ENCODE data around the gene SH3BGRL3.
"Not testable (repeated sequence)": the region's sequence is repeated elsewhere in the genome, so short reads cannot be mapped to it uniquely, and the experiment has no call there.

The SH3BGRL3 gene

DNA sequence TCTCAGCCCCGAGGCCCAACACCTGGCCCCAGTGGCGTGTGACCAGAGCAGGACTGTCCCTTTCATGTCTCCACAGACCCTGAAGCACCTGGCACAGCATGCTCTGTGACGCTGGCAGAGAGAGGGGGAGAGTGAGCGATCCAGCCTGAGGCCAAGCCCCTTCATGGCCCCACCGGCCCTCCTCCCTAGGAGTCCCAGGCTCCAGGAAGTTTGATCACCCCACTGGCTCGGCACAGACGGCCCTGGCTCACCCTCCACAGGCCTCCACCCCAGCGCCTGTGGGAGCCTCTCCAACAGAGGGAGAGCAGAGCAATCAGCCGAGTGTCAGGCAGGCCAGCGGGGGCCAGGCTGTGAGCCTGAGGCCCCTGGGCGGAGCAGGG is 11.0 kb downstream of the SH3BGRL3 start:
- no peak for DNase-seq (ENCODE audit: low read depth in 2 of 2)

DNA sequence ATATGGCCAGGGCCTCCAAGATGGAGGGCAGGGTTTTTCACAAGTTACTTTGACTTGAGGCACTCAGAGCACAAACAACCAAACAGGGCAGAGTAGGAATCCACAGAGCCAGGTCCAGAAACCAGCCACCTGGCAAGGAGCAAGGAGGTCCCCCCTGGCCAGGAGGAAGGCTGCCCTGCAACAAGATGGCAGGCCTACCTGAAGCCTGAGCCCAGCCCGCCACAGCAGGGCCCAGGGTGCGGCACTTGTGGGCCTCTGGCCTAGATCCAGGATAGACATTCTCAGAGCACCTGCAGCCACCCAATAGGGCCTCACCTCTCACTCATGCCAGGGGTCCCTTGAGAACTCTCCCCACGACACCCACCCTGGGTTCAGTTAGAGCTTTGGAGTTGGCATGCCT is 11.5 kb downstream of the SH3BGRL3 start:
- DNase-seq (ENCODE audit: low read depth in 2 of 2): no peak

DNA sequence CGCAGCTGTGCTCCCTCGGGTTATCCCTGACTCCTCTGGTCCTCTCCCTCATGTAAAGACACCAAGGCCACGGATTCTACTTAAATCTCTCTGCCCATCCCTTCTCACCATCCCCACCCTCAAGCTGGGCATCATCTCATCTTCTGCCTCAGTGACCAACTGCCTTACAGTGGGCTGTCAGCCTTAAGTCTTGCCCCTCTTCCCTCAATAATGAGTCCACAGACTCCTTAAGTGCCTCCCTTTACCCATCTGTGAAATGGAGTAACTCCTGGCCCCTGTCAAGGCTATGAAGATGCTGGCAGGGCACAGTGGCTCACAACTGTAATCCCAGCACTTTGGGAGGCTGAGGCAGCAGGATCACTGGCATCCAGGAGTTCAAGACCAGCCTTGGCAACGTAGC is 12.1 kb downstream of the SH3BGRL3 start:
- DNase-seq (ENCODE audit: low read depth in 2 of 2): no peak

DNA sequence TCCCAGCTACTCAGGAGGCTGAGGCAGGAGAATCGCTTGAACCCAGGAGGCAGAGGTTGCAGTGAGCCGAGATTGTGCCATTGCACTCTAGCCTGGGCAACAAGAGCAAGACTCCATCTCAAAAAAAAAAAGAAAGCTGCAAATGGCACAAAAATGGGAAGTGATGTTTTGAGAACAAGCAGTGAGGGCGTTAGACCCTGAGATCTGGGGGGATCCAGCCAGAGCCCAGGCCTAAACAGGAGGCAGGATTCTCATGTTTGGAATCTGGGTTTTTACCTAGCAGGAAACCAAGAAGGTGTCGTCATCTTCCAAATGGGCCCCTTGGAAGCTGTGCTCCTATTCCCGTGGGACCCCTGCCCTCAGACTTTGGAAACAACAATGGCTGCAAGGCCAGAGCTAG is 12.8 kb downstream of the SH3BGRL3 start:
- DNase-seq (ENCODE audit: low read depth in 2 of 2): not testable (repeated sequence)

DNA sequence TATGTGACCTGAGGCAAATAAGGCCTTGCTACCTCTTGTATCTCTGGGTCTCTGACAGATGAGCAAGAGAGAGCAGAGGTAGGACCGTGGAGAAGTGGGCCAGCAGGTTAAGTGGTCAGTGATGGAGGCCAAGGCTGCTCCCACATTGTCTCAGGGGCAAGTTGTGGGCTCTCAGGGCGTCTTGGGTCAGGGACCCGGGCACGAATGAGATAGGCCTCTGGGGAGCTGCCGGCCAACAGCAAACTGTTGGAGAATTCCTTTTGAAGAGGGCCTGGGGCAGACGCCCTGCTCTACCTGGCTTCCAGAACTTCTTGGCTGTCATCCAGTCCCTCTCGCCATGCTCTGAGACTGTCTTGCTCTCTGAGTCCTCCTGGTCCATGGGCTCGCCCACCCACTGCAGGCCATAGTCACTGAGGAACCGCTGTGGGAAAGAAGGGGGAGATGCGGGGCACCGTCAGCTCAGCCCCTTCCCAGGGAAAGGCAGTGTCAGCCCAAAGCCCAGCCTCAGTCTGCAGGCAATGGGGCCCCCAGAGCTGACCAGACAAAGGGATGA is 14.1 kb downstream of the SH3BGRL3 start:
- no peak for DNase-seq (ENCODE audit: low read depth in 2 of 2)

DNA sequence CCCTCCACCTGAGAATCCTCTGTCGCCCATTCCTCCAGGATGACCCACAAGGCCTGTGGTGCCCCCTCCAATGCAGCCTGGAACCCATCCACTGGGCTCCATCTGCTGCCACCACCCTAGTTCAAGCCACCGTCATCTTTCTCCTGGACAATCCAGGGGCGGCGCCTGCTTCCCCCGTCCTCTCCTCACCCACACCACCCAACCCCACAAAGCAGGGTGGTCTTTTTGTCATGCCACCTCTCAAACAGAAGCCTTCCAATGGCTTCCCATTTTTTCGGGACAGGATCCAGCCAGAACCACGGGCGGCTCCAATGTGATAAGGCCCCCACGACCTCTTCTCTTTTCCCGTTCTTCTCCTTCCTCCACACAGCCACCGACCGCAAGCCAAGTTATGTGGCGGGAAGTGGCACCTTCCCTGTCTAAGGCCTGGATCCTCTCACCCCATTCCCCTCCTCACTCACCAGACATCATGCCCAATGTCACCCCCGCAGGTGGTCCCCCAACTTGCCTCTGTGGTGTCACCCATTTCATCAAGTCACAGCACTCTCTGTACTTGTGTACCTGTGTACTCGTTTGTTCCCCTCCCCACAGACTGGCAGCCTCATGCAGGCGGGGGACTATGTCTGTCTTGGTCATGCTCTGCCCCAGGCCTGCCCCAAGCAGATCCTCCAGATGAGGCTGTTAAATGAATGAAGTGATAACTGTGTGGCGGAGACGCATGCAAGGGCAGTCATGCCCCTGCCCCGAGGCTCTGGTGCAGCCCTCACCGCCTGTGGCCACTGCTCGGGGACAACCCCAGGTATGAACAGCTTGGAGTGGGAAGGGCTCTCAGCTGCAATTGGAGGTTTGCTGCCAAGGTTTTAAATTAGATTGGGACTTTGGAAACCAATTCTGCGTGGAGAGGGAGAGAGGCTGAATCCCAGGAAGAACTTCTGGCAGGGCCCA is 15.6 kb downstream of the SH3BGRL3 start:
- no peak for DNase-seq (ENCODE audit: low read depth in 2 of 2)

DNA sequence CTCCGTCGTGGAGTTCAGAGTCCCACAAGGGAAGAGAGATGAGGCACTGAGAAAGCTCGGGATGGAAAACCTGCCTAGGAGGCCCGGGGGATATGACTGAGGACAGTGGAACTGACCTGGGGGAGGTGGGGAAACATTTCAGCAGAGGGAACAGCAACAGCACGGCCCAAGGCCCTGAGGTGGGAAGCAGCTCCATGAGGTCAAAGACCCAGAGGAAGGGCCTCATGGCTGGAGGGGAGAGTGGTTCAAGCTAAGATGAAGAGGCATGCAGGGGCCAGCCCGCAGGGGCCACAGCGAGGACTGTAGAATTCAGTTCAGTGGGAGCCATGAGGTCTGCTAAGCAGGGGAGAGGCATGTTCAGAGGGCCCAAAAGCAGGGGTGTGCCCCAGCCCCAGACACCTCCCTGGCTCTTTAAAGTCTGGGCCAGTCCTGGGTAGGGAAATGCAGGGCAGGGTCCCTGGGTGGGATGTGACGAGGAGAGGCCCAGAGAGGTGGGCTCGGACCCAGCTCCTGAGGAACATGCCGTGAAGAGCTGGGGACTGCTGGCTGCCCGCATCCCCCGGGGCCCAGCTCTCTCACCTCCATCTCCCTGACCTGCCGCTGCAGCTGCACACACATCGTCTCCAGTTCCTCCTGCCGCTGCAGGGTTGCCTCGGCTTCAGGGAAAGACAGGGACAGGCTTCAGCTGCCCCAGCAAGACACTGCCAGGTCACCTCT is 16.6 kb downstream of the SH3BGRL3 start:
- no peak for DNase-seq (ENCODE audit: low read depth in 2 of 2)

DNA sequence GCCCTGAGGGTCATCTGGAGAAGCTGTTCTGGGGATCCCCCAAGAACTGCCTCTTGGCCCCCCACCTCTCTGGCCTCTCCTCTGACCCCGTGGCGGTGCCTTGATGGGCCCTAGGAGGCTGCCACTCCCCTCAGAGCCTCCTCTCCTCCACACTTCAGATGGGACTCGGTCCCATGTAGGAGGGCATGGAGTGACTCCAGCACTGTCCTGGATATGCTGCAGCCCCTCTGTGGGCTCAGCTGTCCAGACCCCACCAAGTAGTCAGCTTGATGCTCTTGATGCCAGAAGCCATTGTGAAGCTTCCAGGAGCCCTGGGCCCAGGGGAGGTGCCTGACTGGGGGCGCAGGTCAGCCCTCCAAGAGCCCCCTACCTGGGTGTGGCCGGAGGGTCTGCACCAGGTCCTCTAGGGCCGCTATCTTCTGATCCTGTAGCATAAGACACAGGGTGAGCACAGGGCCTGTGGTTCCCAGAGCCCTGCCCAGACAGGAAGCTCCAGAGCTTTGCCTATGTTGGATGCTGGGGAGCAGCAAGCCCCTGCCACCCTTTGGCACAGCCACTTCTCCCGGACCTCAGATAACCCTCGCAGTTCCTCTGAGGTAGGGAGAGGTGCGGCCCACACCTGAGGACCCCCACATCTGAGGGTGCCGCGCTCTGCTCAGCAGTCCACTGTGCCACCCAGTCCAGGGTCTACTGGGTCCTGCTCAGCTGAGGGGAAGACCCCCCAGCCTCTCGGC is 17.3 kb downstream of the SH3BGRL3 start:
- no peak for DNase-seq (ENCODE audit: low read depth in 2 of 2)

DNA sequence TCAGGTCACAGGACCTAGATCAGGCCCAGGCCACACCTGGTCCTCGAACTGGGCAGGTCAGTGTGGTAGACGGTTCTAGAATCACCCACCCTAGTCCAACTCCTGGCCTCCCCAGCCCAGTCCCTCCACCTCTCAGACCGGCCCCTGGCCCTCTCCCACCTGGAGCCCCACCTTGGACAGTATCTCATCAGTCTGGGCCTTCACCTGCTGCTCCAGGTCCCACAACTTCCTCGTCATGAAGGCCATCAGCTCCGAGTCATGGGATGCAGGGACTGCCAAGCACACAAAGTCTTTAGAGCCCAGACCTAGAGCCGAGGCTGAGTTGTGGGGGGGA is 17.9 kb downstream of the SH3BGRL3 start:
- no peak for DNase-seq (ENCODE audit: low read depth in 2 of 2)

DNA sequence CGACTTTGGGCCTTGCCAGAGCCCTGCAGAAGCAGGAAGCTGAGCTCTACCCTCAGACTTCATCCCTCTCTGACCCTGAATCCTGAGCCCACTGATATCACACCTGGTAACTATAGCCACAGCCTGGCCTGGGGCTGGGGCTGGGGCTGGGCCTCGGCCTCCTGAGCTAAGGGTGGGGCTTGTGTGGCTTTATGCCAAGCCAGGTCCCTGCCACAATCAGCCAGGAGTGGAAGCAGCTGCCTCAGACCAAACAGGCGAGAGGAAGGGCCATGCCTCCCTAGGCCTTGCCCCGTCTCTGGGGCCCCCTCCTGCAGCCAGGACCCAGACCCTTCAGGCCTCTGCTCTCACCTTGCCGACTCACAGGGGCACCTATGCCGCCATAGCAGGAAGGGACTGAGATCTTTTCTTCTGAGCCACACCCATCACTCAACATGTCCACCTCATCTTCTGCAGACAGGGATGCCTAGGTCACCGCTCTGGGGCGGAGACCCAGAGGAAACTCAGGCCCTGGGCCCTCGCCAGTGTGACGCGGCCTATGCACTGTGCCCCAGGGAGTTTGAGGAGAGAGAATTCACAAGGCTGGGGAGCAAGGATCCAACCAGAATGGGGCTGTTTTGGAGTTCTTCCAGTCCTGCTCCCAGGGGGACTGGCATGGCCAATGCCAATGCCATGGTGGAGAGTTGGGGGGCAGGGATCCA is 20.8 kb downstream of the SH3BGRL3 start:
- no peak for DNase-seq (ENCODE audit: low read depth in 2 of 2)

DNA sequence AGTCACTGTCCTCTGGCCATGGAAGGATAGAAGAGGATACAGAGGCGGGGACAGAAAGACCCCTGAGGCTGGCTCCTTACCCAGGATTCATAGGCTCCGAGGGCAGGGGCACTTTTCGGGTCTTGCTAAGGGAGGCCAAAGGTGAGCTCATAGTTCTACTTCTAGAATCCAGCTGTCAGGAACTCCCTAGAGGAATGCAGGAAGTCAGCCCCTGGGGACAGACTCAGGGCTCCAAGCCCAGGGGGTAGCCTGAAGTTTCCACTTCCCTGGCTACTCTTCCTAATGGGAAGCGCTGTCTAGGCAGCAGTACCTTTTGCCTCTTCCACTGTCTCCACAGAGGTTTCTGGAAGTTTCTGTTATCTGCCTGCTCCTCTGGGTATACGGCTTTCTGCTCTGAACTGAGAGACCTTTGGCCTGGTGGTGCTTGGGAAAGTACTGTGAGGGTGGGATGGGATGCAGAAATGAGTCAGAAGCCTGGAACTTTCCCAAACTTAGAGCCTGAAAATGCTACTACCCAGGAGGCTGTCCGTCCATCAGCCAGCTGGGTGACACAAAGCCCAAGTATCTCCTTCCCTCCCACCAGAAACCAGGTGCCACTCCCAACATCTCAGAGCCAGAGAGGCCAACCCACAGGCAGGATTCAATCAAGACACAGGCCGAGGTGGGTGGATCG is 23.0 kb downstream of the SH3BGRL3 start:
- no peak for DNase-seq (ENCODE audit: low read depth in 2 of 2)

DNA sequence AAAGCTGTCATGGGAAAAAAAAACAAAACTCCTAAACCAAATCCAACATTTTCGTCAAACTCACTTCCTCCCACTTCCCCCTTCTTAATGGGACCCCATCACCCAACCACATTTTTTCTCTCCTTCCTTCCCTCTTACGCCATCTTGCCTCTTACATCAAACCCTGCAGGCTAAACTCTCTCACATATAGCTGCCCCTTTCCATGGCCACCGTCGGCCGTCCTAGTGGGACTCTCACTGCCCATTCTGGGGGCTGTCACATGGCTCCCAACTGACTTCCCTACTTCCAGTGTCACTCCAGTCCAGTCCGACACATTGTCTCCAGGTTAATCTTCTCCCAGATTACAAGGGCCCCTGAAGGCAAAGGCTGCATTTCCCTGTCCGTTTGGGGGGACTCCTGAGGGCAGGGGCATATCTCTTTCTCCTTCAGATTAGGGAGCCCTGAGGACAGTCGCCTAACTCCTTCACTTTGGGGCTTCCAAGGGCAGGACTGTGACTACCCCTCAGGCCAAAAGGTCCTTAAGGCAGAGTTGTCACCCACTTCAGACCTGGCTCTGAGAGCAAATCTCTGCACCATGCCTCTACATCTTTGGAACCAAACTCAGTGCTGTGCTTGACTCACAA is 25.9 kb downstream of the SH3BGRL3 start:
- DNase-seq (ENCODE audit: low read depth in 2 of 2): no peak

DNA sequence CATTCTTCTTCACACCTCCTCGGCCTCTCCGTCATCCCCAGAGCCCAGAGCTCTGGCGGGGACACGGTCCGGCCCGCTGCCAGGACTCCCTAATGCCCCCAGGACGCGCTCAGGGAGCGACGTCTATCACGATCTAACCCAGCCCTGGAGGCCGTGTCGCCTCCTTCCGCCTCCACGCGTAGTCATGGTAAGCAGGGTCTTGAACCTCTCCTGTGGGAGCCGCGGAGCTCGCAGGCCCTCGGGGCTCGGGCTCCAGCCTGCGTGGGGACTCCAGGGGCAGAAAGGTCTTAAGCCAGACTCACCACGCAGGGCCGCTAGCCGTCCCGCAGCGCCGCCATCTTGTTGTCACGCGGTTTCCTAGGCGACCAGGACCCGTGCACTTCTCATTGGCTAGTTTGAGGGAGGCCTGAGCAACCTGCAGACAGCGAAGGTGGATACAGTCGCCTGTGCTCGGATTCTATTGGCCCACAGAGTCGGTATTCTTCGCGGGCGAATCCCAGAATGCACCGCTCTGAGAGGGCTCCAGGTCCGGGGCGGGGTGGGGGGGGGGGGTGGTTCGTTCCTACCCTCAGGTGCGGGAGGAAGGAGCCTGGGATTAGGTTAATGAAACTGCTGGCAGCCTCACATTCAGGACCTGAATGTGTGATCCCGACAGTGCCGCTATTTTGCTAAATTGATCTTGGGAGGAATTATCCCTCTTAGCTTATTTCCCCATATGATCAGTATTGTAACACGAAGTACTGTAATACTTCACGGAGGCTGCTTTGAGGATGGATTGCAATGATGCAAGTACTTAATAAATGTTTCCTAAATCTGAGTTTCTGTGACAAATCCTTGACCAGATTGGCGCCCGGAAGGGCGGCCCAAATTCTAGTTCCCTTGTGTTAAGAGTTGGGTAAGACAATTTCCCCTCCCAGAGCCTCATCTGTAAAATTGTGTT is 26.7 kb downstream of the SH3BGRL3 start, which contains the start of gene UBXN11:
TSS of gene UBXN11 (minus strand) at position 347 of the 940 bp plus-strand sequence. CDS start 3,753 bp downstream, outside the sequence.
- peak; percentile 80 to 88 for DNase-seq (ENCODE audit: low read depth in 2 of 2)

DNA sequence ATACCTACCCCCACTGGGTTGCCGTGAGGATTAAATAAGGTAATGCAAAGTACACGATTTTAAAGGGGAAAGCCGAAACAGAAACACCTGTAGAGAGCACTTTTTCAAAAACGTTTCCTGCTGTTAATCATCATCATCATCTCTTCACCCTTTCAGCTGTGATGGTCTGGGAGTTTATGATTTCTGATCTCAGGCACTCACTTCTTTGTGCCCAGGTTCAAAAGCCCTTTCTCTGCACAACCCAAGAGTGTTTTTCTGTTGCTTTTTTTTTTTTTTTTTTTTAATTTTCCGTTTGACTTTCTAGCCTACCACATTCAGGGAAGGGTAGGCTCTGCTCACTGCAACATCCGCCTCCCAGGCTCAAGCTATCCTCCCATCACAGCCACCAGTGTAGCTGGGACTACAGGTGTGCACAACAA is 27.5 kb downstream of the SH3BGRL3 start:
- DNase-seq (ENCODE audit: low read depth in 2 of 2): no peak

DNA sequence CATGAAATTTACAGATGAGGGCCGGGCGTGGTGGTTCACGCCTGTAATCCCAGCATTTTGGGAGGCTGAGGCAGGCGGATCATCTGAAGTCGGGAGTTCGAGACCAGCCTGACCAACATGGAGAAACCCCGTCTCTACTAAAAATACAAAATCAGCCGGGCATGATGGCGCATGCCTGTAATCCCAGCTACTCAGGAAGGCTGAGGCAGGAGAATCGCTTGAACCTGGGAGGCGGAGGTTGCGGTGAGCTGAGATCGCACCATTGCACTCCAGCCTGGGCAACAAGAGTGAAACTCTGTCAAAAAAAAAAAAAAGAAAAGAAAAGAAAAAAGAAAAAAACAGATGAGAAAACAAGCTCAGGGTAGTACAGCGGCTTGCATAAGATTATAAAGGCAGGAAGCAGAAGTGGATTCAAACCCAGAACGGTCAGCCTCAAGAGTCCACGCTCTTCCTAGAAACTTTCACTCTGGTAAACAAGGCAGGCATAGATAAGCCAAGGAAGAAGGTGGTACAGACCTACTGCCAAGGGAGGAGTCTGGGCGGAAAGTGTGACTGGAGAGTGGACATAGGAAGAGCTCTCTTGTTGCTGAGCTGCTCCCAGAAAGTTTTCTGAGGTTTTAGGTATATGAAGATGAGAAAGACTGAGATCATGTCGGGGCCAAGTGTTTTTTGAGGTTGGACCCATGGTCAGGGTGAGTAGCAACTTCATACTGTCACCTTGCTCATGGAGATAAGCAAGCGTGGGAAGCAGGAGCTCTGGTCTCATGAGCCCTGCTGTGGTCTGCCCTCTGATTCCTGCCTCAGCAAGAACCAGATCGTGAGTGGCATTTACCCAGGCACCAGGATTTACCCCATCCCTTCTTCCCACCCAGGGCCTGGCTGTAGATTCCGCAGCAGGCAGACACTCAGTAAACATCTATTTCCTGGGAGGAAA is 28.3 kb downstream of the SH3BGRL3 start:
- DNase-seq (ENCODE audit: low read depth in 2 of 2): not testable (repeated sequence)

DNA sequence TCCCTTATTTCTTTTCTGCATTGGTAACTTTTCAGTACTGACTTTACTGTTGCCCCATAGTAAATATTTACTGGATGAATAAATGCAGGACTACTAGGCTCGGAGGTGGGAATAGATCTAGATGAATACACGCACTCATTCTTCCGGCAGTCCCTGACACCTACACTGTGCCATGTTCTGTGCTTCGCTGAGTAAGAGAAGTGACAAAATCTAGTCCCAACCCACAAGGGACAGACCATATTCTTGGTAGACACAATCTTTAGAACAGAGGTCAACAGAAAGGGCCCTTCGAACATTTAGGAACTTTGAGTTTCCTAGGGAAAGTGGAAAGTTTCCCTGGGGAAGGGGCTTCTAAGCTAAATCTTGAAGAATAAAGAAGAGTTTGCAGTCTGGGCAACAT is 34.6 kb downstream of the SH3BGRL3 start:
- no peak for DNase-seq (ENCODE audit: low read depth in 2 of 2)

DNA sequence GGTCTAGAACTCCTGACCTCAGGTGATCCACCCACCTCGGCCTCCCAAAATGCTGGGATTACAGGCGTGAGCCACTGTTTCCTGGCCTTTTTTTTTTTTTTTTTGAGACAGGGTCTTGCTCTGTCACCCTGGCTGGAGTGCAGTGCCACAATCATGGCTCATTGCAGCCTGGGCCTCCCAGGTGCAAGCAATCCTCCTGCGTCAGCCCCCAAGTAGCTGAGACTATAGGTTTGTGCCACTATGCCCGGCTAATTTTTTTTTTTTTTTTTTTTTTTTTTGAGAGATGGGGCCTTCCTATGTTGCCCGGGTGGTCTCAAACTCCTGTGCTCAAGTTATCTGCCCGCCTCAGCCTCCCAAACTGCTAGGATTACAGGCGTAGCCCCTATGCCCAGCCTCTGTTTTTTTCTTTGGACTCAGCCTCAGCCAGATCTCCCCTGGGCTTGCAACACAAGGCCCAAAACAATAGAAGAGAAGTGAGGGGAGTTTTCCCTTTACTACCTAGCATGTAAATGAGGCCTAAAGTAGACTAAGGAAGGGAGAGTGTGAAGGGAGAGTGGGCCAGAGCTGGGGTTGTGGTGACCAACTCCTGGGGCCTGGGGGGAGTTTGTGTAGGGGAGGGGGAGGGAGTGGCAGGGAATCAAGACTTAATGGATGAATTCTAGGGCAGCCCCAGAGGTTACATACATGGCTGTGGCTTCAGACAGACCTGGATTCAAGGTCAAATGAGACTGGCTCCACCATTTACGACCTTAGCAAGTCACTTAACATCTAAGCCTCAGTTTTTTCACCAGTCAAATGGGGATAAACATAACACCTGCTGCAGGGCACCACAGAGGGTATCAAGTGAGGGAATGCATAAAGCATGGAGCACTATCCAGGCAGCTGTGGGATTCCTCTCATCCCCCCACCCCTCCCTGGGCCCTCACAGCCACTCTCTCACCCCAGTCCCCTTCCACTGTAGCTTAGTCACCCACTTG is 36.3 kb downstream of the SH3BGRL3 start:
- DNase-seq (ENCODE audit: low read depth in 2 of 2): no peak

Data from activated CD8-positive, alpha-beta memory T cell treated with anti-CD3 and anti-CD28 coated beads for 4 hours (primary cell).